Right renal pelvis (tissue), 4 donors: ENCODE results near the gene DYNC1LI2. TPM values are rescaled to one million over a fixed set of nuclear protein-coding genes. Genes with fewer than 3 reads are reported as not detected.

Experiments used
- DNase-seq, 4 donors: peaks; one replicate each; pipeline ENCODE4 v3.0.0-alpha.2; 2013; ENCODE audit warnings: low read depth in 4 of 4, low spot score in 3 of 4, missing footprints in 1 of 4
- polyA plus RNA-seq, 4 donors: library from polyadenylated mRNA; unstranded; fragments of 120-200 nt; gene quantifications; one replicate each; pipeline ENCODE4 v1.2.1, GENCODE V29; 2013; ENCODE audit not compliant: insufficient read length in 4 of 4

DYNC1LI2 gene
- polyA plus RNA-seq, 4 donors = 101 to 135 (median 112) TPM

DNA sequence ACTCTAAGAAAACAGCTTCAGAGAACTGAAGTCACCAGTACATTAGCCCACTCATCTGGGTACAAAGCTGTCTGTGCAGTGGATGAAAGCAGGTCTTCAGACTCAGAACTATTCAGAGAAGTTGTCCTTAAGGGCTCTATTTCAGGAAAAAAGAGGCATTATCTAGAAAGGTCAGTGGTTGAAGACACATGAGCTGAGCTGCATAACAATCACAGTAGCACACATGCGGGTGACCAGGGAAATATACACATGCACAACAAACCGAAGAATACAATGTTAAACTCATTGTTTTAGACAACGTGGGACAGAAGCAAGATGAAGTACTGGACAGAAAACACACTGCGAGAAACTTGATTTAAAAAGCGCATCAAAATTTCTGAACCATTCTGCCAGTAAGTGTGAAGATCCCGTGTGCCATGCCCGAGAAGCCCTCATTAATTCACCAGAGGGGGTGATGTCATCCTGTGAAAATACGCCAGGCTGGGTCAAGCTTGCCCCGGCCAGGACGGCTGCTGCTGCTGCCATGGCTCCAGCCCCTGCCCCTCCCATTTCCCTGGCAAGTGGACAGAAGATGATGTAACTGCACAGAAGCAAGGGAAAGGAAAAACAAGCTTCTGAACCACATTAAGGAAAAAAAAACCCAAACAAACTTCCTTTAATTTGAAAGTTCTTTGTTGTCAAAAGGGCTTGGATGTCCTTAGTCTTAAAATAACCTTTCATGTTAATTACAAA is 10.1 kb downstream of the DYNC1LI2 start:
- peak in 1 of 4 donors; percentile 56 for DNase-seq

- no peak for DNase-seq
Measured at GRCh38 chr16:66740533-66740932, 10.9 kb downstream of the DYNC1LI2 start.

DNA sequence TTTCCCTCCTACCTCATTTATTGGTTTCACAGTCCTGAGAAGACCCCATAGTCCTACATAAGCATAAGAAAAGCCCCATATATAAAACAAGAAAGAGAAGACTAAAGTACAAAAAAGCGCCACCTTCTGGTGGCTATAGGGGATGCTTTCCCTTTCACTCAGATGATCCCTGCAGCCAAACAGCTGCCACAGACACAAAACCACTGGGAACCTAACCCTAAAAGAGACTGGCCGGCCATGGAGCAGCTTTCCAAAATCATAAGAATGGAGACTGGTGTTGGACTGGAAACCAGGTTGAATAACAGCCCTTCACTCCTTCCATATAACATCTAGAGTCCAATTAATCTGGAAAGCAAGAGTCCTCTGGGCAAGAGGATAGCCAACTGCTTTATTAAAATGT is 11.4 kb downstream of the DYNC1LI2 start:
- no peak for DNase-seq

- no peak for DNase-seq
Measured at GRCh38 chr16:66735891-66736290, 15.5 kb downstream of the DYNC1LI2 start.

GRCh38 chr16:66731101-66731500 is 20.3 kb downstream of the DYNC1LI2 start:
- no peak for DNase-seq

DNA sequence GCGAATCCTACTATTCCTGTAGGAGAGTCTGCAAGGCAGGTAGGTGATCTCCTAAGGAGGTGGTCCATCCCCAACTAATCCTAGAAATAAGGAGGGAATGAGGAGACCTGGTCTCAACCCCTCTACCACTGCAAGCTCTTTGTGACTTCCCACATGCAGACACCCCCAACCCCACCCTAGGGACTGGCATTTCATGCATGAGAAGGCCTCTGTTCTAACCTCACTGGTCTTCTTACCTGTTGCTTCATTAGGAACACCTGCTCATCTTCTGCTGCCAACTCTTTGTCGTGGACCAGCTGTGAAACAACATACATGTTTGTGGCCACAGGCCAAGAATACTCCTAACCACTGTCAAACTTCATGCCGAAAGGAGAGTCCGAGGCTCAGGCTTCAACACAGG is 22.6 kb downstream of the DYNC1LI2 start:
- no peak for DNase-seq

DNA sequence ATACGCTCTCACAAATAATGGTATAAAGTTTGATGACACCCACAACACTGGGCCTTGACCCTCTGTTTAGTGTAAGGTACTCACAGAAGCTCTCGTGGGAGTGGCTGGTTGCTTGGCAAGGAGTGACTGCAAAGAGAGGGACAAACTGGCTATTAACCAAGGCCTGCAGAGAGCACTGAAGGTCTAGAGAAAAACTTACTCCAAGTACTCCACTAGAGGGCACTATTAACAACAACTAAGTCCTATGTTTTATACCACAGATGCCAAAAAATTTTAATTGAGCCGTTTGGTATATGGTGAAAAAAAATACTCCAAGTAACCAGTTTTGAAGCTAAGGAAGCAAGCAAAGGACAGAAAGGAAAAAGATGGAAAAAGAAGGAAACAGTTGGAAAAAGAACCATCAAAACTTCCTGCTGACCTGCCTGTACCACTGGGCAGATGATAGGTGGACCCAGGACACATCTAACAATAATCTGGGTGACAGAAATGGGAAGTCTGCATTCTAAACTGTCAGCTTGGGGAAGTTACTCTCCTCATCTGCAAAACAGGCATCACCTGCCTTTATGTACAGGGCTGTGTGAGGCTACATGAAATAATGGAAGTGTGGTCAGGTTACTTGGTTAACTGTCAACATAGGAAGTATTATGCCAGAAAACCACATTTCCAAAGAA is 23.2 kb downstream of the DYNC1LI2 start:
- DNase-seq = no peak

- DNase-seq = no peak
Measured at GRCh38 chr16:66720766-66721165, 30.6 kb downstream of the DYNC1LI2 start.

- DNase-seq = no peak
Measured at GRCh38 chr16:66719246-66719645, 32.2 kb downstream of the DYNC1LI2 start.

GRCh38 chr16:66717776-66718175 is 33.6 kb downstream of the DYNC1LI2 start:
- no peak for DNase-seq

DNA sequence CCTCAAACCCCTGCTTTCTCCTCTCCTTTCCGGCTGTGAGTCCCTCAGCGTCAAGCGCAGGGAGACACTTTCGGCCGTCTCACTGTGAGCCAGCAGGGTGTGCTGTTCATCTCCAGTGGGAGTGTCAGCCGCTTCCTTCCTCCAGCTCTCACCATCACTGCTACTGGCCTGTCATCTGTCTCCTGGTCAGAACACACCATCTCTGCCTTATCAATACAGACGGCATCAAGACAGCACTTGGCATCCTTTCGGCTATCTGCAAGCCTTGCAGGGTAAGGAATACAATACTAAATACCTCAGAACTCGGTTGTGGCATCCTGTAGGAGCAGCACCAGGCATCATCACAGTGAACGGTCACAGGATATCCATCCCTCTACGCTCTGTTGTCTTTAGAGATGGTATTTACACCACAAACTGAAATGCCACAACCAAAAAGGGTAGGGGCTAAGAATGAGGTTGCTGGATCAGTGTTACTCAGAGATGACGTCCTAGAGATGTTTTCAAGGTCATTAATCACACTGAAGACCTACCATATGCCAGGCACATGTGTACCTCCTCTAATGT is 34.2 kb downstream of the DYNC1LI2 start:
- DNase-seq = no peak

- no peak for DNase-seq
Measured at GRCh38 chr16:66714654-66715307, 36.6 kb downstream of the DYNC1LI2 start.

DNA sequence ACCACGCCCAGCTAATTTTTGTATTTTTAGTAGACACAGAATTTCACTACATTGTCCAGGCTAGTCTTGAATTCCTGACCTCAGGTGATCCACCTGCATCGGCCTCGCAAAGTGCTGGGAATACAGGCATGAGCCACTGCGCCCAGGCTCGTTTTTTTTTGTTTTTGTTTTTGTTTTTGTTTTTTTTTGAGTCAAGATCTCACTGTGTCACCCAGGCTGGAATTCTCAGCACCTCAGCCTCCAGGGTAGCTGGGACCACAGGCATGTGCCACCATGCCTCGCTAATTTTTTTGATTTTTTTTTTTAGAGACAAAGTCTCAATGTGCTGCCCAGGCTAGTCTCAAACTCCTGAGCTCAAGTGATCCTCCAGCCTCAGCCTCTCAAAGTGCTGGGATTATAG is 37.3 kb downstream of the DYNC1LI2 start:
- no peak for DNase-seq

GRCh38 chr16:66713076-66713475 is 38.3 kb downstream of the DYNC1LI2 start:
- DNase-seq = no peak

- no peak for DNase-seq
Measured at GRCh38 chr16:66712512-66712911, 38.9 kb downstream of the DYNC1LI2 start.

DNA sequence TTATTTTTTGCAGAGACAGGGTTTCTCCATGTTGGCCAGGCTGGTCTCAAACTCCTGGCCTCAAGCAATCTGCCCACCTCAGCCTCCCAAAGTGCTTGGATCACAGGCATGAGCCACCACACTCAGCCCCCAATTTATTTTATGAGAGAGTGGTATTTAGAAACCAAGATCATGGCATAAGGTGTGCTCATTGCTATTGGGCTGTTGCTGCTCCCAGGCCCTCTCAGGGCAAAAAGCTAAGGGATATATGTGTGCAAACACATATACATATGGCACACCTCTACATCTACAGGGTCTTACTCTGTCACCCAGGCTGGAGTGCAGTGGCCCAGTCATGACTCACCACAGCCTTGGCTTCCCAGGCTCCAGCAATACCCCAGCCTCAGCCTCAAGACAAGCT is 39.8 kb downstream of the DYNC1LI2 start:
- no peak for DNase-seq

GRCh38 chr16:66706506-66706880 is 44.9 kb downstream of the DYNC1LI2 start:
- DNase-seq = no peak

DNA sequence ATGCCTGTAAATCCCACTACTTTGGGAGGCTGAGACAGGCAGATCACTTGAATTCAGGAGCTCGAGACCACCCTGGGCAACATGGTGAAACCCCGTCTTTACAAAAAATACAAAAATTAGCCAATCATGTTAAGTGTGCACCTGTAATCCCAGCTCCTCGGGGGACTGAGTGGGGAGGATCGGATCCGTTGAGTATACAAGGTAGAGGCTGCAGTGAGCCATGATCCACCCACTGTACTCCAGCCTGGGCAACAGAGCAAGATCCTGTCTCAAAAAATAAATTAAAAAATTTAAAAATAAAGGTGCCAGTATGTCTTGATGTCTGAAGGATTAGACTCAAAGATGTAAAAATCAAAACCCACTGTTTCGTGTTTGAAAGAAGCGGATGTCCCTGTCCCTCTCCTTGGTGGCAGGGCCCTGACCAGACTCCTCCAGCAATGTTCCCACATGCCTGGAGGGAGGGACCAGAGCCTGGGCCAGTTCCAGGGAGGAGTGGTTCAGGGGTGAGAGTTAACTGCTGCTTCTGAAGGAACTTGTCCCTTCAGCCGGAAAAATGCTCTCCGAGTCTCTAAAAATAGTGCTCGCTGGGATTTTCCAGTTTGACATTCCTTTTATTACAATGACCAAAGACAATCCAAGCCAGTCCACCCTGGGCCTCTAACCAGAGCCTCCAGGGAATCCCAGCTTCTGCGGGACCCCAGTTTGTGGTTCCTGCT is 45.5 kb downstream of the DYNC1LI2 start:
- no peak for DNase-seq

- no peak for DNase-seq
Measured at GRCh38 chr16:66703406-66704215, 47.8 kb downstream of the DYNC1LI2 start.

- DNase-seq = no peak
Measured at GRCh38 chr16:66701516-66701915, 49.9 kb downstream of the DYNC1LI2 start.
